Large intestine (tissue), 3 donors: ENCODE data around the gene TMED9. TPM values are rescaled to one million over a fixed set of nuclear protein-coding genes. Genes with fewer than 3 reads are reported as not detected.

Experiments
- DNase-seq, 2 donors: peaks; one replicate each; pipeline versions ENCODE4 v3.0.0 to v3.0.0-alpha.2; 2013
- H3K27ac ChIP-seq: one replicate; pipeline ENCODE4 v1.5.1; 2013; ENCODE audit warnings: low read length
- H3K27me3 ChIP-seq: 2 replicates; pipeline ENCODE4 v1.6.1; 2013; ENCODE audit warnings: low read length; ENCODE audit not compliant: control insufficient read depth, insufficient read depth
- H3K36me3 ChIP-seq: 2 replicates; pipeline ENCODE4 v1.6.1; 2013; ENCODE audit warnings: low read length; ENCODE audit not compliant: control insufficient read depth, insufficient read depth
- H3K4me1 ChIP-seq: one replicate; pipeline ENCODE4 v1.6.1; 2013; ENCODE audit warnings: low read length; ENCODE audit not compliant: control insufficient read depth, insufficient read depth
- H3K4me3 ChIP-seq: one replicate; pipeline ENCODE4 v1.5.1; 2013; ENCODE audit warnings: low read length
- H3K9me3 ChIP-seq: one replicate; pipeline ENCODE4 v1.6.1; 2013; ENCODE audit warnings: mild to moderate bottlenecking, low read depth, low read length, moderate library complexity; ENCODE audit not compliant: control insufficient read depth
- WGBS: methylation state at CpG from one replicate; pipeline ENCODE4 v1.1.5; 2013; ENCODE audit warnings: low lambda C conversion rate; ENCODE audit not compliant: insufficient coverage; 5-methylcytosine and 5-hydroxymethylcytosine counted together
- polyA plus RNA-seq: library from polyadenylated mRNA; unstranded; fragments of 120-200 nt; gene quantifications from one replicate; pipeline ENCODE4 v1.2.1, GENCODE V29; 2013

TMED9 gene
- polyA plus RNA-seq, 1 donor = 119 TPM

DNA sequence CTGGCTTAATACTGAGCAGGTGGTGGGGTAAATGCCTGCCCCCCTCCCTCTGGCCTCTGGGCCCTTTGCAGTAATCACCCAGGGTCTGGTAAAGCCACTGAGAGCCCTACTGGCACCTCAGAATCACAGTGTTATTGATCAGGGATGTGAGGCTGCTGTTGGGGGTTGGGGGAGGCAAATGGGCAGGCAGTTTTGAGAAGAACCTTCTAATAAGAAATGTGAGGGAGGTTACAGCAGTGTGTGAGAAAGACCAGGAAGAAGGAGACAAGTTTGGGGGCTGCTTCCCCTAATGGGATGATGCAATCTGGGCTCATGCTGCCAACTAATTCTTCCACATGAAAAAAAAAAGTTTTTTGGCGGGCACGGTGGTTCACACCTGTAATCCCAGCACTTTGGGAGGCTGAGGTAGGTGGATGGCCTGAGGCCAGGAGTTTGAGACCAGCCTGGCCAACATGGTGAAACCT, 4.8 kb downstream of the TMED9 start:
- peaks cover 7% of the 10 kb centered on the region for H3K4me1 ChIP-seq
- H3K27me3 ChIP-seq = no peaks in the 10 kb centered on the region
- no peaks in the 10 kb centered on the region for H3K9me3 ChIP-seq
- H3K4me3 ChIP-seq = no peak overlapping the region
- WGBS = no CpG with 5 or more reads among the region's 2 CpGs
- peaks cover 36% of the 10 kb centered on the region for H3K36me3 ChIP-seq
- no peak for DNase-seq
- H3K27ac ChIP-seq = no peak overlapping the region

DNA sequence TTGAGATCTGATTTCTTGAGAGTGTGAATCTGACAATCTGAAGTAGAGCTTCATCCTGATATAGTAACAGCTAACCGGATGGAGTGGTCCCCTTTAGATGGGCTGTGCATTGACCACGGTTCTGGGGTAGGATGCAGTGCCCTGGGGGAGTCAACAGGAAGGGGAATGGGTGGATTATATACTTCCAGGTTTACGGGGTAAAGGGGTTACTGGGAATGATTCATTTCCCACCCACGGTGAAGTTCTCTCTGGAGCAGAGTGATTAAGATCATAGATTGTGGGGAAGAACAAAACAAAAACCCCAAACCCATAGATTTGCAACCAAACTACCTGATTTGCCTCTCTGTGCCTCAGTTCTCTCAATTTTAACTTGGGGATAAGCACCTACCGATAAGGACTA, 6.5 kb downstream of the TMED9 start:
- Histone ChIP-seq H3K4me1 (peaks cover 7% of the 10 kb centered on the region), H3K36me3 (peaks cover 34% of the 10 kb centered on the region), H3K27me3 (no peaks in the 10 kb centered on the region), H3K27ac (no peak overlapping the region), H3K9me3 (no peaks in the 10 kb centered on the region), H3K4me3 (no peak overlapping the region)
- DNase-seq = no peak
- 20% methylated on average over 1 of the region's 5 CpGs for WGBS

GRCh38 chr5:177599731-177600507, 7.9 kb downstream of the TMED9 start, which contains the start of gene B4GALT7:
Gene B4GALT7 (plus strand): TSS chr5:177600132. CDS start chr5:177600211, 79 bp downstream.
- Histone ChIP-seq H3K9me3 (no peaks in the 10 kb centered on the region), H3K4me1 (peaks cover 7% of the 10 kb centered on the region), H3K4me3 (peak within 1 kb of the TSS; percentile 78), H3K36me3 (peaks cover 24% of the 10 kb centered on the region), H3K27me3 (no peaks in the 10 kb centered on the region), H3K27ac (peak within 1 kb of the TSS; percentile 52)
- WGBS = no CpG with 5 or more reads among the region's 86 CpGs
- DNase-seq = peak; percentile 69 to 86

GRCh38 chr5:177600508-177601018, 8.6 kb downstream of the TMED9 start:
- DNase-seq = peak in 1 of 2 donors; percentile 42
- 0% methylated on average over 1 of the region's 16 CpGs for WGBS
- Histone ChIP-seq H3K9me3 (no peaks in the 10 kb centered on the region), H3K4me1 (peaks cover 7% of the 10 kb centered on the region), H3K4me3 (peak overlapping the region; percentile 78), H3K27ac (peak overlapping the region; percentile 14), H3K36me3 (peaks cover 23% of the 10 kb centered on the region), H3K27me3 (no peaks in the 10 kb centered on the region)

- H3K27me3 ChIP-seq = no peaks in the 10 kb centered on the region
- no peak overlapping the region for H3K27ac ChIP-seq
- peak overlapping the region; percentile 78 for H3K4me3 ChIP-seq
- no peak for DNase-seq
- no peaks in the 10 kb centered on the region for H3K9me3 ChIP-seq
- H3K4me1 ChIP-seq = peaks cover 7% of the 10 kb centered on the region
- 100% methylated on average over 4 of the region's 11 CpGs for WGBS
- peaks cover 21% of the 10 kb centered on the region for H3K36me3 ChIP-seq
Observed at GRCh38 chr5:177601126-177601525, 9.1 kb downstream of the TMED9 start.

DNA sequence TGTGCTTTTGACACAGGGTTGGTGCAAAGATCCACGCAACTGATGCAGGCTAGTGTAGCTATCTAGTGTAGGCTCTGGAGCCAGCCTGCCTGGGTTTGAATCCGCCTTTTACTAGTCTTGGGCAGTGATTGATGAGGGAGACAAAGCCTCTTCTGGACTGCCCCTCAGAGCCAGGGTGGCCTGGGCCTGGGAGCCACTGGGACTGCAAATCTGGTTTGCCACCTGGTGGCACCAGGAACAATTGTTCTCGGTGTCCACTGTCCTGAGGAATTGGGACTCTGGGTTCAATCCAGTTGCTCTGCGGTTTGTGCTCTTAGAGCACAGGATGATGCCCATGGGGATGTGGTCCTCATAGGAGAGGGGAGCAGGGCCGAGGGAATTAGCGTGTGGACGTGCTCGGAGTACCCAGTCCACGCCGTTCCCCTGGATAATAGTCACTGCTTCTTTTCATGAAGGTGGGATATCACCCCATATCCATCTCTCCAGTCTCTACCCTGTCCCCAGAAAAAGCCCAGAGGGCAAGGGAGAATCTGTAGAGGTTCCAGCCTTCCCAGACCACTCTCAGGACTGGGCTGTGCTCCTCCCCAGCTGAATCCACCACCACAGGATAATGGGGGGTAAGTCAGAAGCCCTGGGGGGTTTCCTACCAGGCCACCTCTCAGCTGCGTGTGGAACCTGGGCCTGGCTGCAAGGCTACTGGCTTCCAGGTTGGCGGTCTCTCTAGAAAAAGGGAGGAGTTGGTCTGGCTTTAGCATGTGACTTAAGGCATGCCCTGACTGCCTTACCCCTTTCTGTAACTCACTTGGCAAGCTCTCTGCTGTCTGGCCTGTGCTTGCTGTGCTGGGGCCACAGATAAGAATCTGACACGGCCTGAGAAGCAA, 9.8 kb downstream of the TMED9 start:
- Histone ChIP-seq H3K4me3 (no peak overlapping the region), H3K9me3 (no peaks in the 10 kb centered on the region), H3K4me1 (peaks cover 7% of the 10 kb centered on the region), H3K27me3 (no peaks in the 10 kb centered on the region), H3K36me3 (peaks cover 14% of the 10 kb centered on the region), H3K27ac (no peak overlapping the region)
- WGBS = no CpG with 5 or more reads among the region's 13 CpGs
- DNase-seq = no peak

DNA sequence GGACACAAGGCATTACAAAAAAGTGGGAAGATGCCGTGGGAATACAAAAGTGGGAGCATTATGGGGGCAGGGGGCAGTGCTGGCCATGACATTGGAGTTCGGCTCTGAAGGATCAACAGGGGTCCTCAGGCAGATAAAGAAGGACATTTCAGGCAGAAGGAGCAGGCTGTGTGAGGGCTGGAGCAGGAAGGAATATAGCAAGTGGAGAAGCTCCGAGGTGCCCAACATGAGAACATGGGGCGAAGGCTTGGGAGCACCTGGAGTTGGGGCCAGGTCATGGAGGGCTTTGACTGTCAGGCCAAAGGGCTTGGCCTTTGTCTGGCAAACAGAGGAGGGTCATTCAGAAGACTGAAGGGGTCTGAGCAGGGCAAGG, 10.4 kb downstream of the TMED9 start:
- Histone ChIP-seq H3K36me3 (peaks cover 13% of the 10 kb centered on the region), H3K27me3 (no peaks in the 10 kb centered on the region), H3K4me1 (peaks cover 12% of the 10 kb centered on the region), H3K4me3 (no peak overlapping the region), H3K27ac (no peak overlapping the region), H3K9me3 (no peaks in the 10 kb centered on the region)
- DNase-seq = no peak
- WGBS = no CpG with 5 or more reads among the region's 4 CpGs

- WGBS = no CpG with 5 or more reads among the region's 8 CpGs
- peaks cover 18% of the 10 kb centered on the region for H3K36me3 ChIP-seq
- no peaks in the 10 kb centered on the region for H3K27me3 ChIP-seq
- H3K4me3 ChIP-seq = no peak overlapping the region
- H3K4me1 ChIP-seq = peaks cover 12% of the 10 kb centered on the region
- no peak overlapping the region for H3K27ac ChIP-seq
- H3K9me3 ChIP-seq = no peaks in the 10 kb centered on the region
- DNase-seq = no peak
Observed at GRCh38 chr5:177603631-177604030, 11.6 kb downstream of the TMED9 start.

- H3K9me3 ChIP-seq = no peaks in the 10 kb centered on the region
- WGBS = no CpG with 5 or more reads among the region's 27 CpGs
- peaks cover 12% of the 10 kb centered on the region for H3K4me1 ChIP-seq
- peaks cover 23% of the 10 kb centered on the region for H3K36me3 ChIP-seq
- H3K4me3 ChIP-seq = no peak overlapping the region
- H3K27me3 ChIP-seq = no peaks in the 10 kb centered on the region
- H3K27ac ChIP-seq = no peak overlapping the region
- no peak for DNase-seq
Observed at GRCh38 chr5:177604116-177604521, 12.1 kb downstream of the TMED9 start.

GRCh38 chr5:177604656-177605055, 12.7 kb downstream of the TMED9 start:
- Histone ChIP-seq H3K27me3 (no peaks in the 10 kb centered on the region), H3K4me3 (no peak overlapping the region), H3K36me3 (peaks cover 28% of the 10 kb centered on the region), H3K4me1 (peaks cover 12% of the 10 kb centered on the region), H3K9me3 (no peaks in the 10 kb centered on the region), H3K27ac (no peak overlapping the region)
- WGBS = no CpG with 5 or more reads among the region's 5 CpGs
- DNase-seq = no peak
